Neural cell (in vitro differentiated cells): ENCODE measurements around the gene ANAPC2. TPM values are rescaled to one million over a fixed set of nuclear protein-coding genes. Genes with fewer than 3 reads are reported as not detected.

ENCODE experiments used
- H2AFZ ChIP-seq: fragments of 200-600, 300-800 bp; sonication (generic), shearing (Covaris generic); 2 replicates; pipeline ENCODE4 v1.6.0; 2014; ENCODE audit warnings: low read depth, mild to moderate bottlenecking, antibody characterized with exemption, low read length, moderate library complexity
- H3F3A ChIP-seq: fragments of 200-600 bp; shearing (Covaris generic); 2 replicates; pipeline ENCODE4 v1.6.1; 2016; ENCODE audit warnings: mild to moderate bottlenecking, moderate library complexity, mixed read lengths, antibody characterized with exemption, low read length; ENCODE audit not compliant: insufficient read depth, poor library complexity, severe bottlenecking
- H3K27ac ChIP-seq: fragments of 200-600, 300-800 bp; sonication (generic), shearing (Covaris generic); 2 replicates; pipeline ENCODE4 v1.5.1; 2014; ENCODE audit warnings: mild to moderate bottlenecking, low read length, moderate library complexity
- H3K27me3 ChIP-seq: fragments of 300-800, 200-600 bp; sonication (generic), shearing (Covaris generic); 2 replicates; pipeline ENCODE4 v1.6.0; 2014; ENCODE audit warnings: mild to moderate bottlenecking, low read depth, low read length, moderate library complexity; ENCODE audit not compliant: insufficient read depth
- H3K36me3 ChIP-seq: fragments of 300-800, 200-600 bp; sonication (generic), shearing (Covaris generic); 2 replicates; pipeline ENCODE4 v1.5.1; 2014; ENCODE audit warnings: mild to moderate bottlenecking, antibody characterized with exemption, low read length, moderate library complexity; ENCODE audit not compliant: insufficient read depth
- H3K4me2 ChIP-seq: fragments of 300-800, 200-600 bp; sonication (generic), shearing (Covaris generic); 2 replicates; pipeline ENCODE4 v1.6.0; 2014; ENCODE audit warnings: mild to moderate bottlenecking, low read length
- H3K4me3 ChIP-seq: fragments of 300-800, 200-600 bp; sonication (generic), shearing (Covaris generic); 2 replicates; pipeline ENCODE4 v1.5.1; 2014; ENCODE audit warnings: mild to moderate bottlenecking, low read length, moderate library complexity
- H3K79me2 ChIP-seq: fragments of 200-600 bp; shearing (Covaris generic); replicated peaks from 2 replicates; pipeline ENCODE4 v1.6.0; 2014; ENCODE audit warnings: mild to moderate bottlenecking, low read length, moderate library complexity; ENCODE audit not compliant: insufficient read depth
- H3K9ac ChIP-seq: fragments of 300-800, 200-600 bp; sonication (generic), shearing (Covaris generic); 2 replicates; pipeline ENCODE4 v1.6.1; 2016; ENCODE audit warnings: mild to moderate bottlenecking, low read length, mixed read lengths
- H3K9me2 ChIP-seq: fragments of 200-600 bp; shearing (Covaris generic); 2 replicates; pipeline ENCODE4 v1.6.1; 2016; ENCODE audit warnings: mild to moderate bottlenecking, low read length, mixed read lengths; ENCODE audit not compliant: insufficient read depth
- H3K9me3 ChIP-seq: fragments of 200-600, 300-800 bp; sonication (generic), shearing (Covaris generic); 2 replicates; pipeline ENCODE4 v1.6.1; 2016; ENCODE audit warnings: mild to moderate bottlenecking, mixed run types, low read length, moderate library complexity, mixed read lengths
- H4K20me1 ChIP-seq: fragments of 200-600 bp; shearing (Covaris generic); 2 replicates; pipeline ENCODE4 v1.6.1; 2016; ENCODE audit warnings: mild to moderate bottlenecking, mixed run types; ENCODE audit not compliant: insufficient read depth
- CTCF ChIP-seq: fragments of 450-650 bp; IDR thresholded peaks from 2 replicates; pipeline ENCODE4 v1.5.1; 2014; ENCODE audit warnings: antibody characterized with exemption, mild to moderate bottlenecking, moderate library complexity; ENCODE audit not compliant: poor library complexity, severe bottlenecking
- EP300 ChIP-seq: fragments of 450-650 bp; conservative IDR thresholded peaks from 2 replicates; pipeline ENCODE4 v1.6.1; 2014; ENCODE audit warnings: antibody characterized with exemption, mild to moderate bottlenecking, moderate library complexity; ENCODE audit not compliant: poor library complexity, severe bottlenecking
- EZH2 ChIP-seq: fragments of 200-600, 300-800 bp; shearing (Covaris generic), sonication (generic); IDR thresholded peaks from 2 replicates; pipeline ENCODE4 v1.6.1; 2014; ENCODE audit warnings: antibody characterized with exemption, low read length, borderline replicate concordance, mild to moderate bottlenecking; ENCODE audit not compliant: insufficient read depth, poor library complexity, severe bottlenecking
- MXI1 ChIP-seq: fragments of 450-650 bp; conservative IDR thresholded peaks from 2 replicates; pipeline ENCODE4 v1.6.1; 2014; ENCODE audit warnings: antibody characterized with exemption, mild to moderate bottlenecking; ENCODE audit not compliant: poor library complexity, severe bottlenecking
- POLR2AphosphoS5 ChIP-seq: IDR thresholded peaks from 2 replicates; pipeline ENCODE4 v1.6.1; 2012
- RAD21 ChIP-seq: fragments of 450-650 bp; conservative IDR thresholded peaks from 2 replicates; pipeline ENCODE4 v1.6.1; 2014; ENCODE audit warnings: antibody characterized with exemption, mild to moderate bottlenecking, moderate library complexity
- REST ChIP-seq: IDR thresholded peaks from 2 replicates; pipeline ENCODE4 v1.6.1; 2012; ENCODE audit warnings: borderline replicate concordance
- SMC3 ChIP-seq: fragments of 450-650 bp; conservative IDR thresholded peaks from 2 replicates; pipeline ENCODE4 v1.6.1; 2014; ENCODE audit warnings: antibody characterized with exemption, mild to moderate bottlenecking, moderate library complexity; ENCODE audit not compliant: poor library complexity
- TAF1 ChIP-seq: IDR thresholded peaks from 2 replicates; pipeline ENCODE4 v1.6.1; 2012; ENCODE audit warnings: low read depth
- polyA plus RNA-seq: library from polyadenylated mRNA; depleted of rRNA; stranded (reverse); fragments of >200 nt; gene quantifications from 2 replicates; pipeline ENCODE4 v1.2.3, GENCODE V29; 2014

The ANAPC2 gene
- polyA plus RNA-seq, 1 donor from 2014 or later: 38.1 TPM

- no peaks in the 10 kb centered on the region for H3K9me3 ChIP-seq
- no peaks in the 10 kb centered on the region for H3K9me2 ChIP-seq
- H3K4me3 ChIP-seq: no peak overlapping the region
- H3K36me3 ChIP-seq: no peaks in the 10 kb centered on the region
- no peaks in the 10 kb centered on the region for H3F3A ChIP-seq
- TF ChIP-seq TAF1: no peak
- TF ChIP-seq EZH2: no peak
- TF ChIP-seq SMC3: no peak
- TF ChIP-seq RAD21: no peak
- no peak for TF ChIP-seq CTCF
- no peak for TF ChIP-seq EP300
- TF ChIP-seq REST: no peak
- no peak for TF ChIP-seq MXI1
- no peak for TF ChIP-seq POLR2AphosphoS5
- H3K79me2 ChIP-seq: peaks cover 14% of the 10 kb centered on the region
- H4K20me1 ChIP-seq: no peaks in the 10 kb centered on the region
- no peak overlapping the region for H2AFZ ChIP-seq
- no peak overlapping the region for H3K27ac ChIP-seq
- no peak overlapping the region for H3K9ac ChIP-seq
- H3K4me2 ChIP-seq: no peak overlapping the region
- no peaks in the 10 kb centered on the region for H3K27me3 ChIP-seq
Measured at GRCh38 chr9:137183980-137184595, 4.3 kb downstream of the ANAPC2 start.

- no peaks in the 10 kb centered on the region for H3K36me3 ChIP-seq
- H3K4me3 ChIP-seq: no peak overlapping the region
- no peaks in the 10 kb centered on the region for H3F3A ChIP-seq
- H3K79me2 ChIP-seq: peaks cover 11% of the 10 kb centered on the region
- H3K9me3 ChIP-seq: no peaks in the 10 kb centered on the region
- H4K20me1 ChIP-seq: no peaks in the 10 kb centered on the region
- no peak for TF ChIP-seq MXI1
- no peak for TF ChIP-seq CTCF
- TF ChIP-seq SMC3: no peak
- no peak for TF ChIP-seq TAF1
- no peak for TF ChIP-seq POLR2AphosphoS5
- H3K9me2 ChIP-seq: no peaks in the 10 kb centered on the region
- no peak overlapping the region for H3K9ac ChIP-seq
- no peak overlapping the region for H2AFZ ChIP-seq
- no peaks in the 10 kb centered on the region for H3K27me3 ChIP-seq
- no peak overlapping the region for H3K4me2 ChIP-seq
- H3K27ac ChIP-seq: no peak overlapping the region
Measured at GRCh38 chr9:137182836-137183235, 5.5 kb downstream of the ANAPC2 start.
